K562 (cell line): Measurements from ENCODE around the gene KIF3A. TPM values are rescaled to one million over a fixed set of nuclear protein-coding genes. Genes with fewer than 3 reads are reported as not detected.

Experiments used
- ATAC-seq: fragments of 200-7000 bp; cut with Tn5 transposase; 3 replicates; pipeline ENCODE4 v1.9.1; 2020; ENCODE audit warnings: moderate library complexity
- BruUV-seq: library from RNA; stranded (reverse); fragments of 400-500 nt; replicated peaks from 2 replicates; lab custom pipeline; 2021; lab: Mats Ljungman, UMichigan
- CTCF ChIA-PET: fragments of 300-600 bp; formaldehyde crosslinking; extraction: SDS; loops from one replicate; lab custom pipeline; 2021; ENCODE audit warnings: low intra/inter-chr PET ratio; lab: Yijun Ruan, JAX
- POLR2A ChIA-PET: fragments of 300-600, 350-650 bp; sonication (Branson Sonifier 250); formaldehyde crosslinking; extraction: SDS; loops from one replicate; lab custom pipeline; 2021; ENCODE audit warnings: antibody characterized with exemption, inconsistent platforms; lab: Yijun Ruan, JAX
- DNase-seq, 4 experiments: peaks; one replicate each; pipeline versions ENCODE4 v3.0.0 to v3.0.0-alpha.2; 2011 to 2018; ENCODE audit warnings: low spot score in 3 of 4, mixed read lengths in 3 of 4; ENCODE audit errors: extremely low read depth in 1 of 4
- FAIRE-seq: peaks from 2 replicates; lab custom pipeline; 2011; peaks lifted over from hg19 to GRCh38; lab: Jason Lieb, UNC
- H2AFZ ChIP-seq: 2 replicates; pipeline ENCODE4 v1.6.0; 2011; ENCODE audit warnings: low read depth, low read length, control low read depth, inconsistent platforms
- H3K27ac ChIP-seq: fragments of 200-600 bp; 3 replicates; pipeline ENCODE4 v1.8.0; 2011; ENCODE audit warnings: low read depth, mild to moderate bottlenecking, control low read depth, inconsistent platforms, low read length, moderate library complexity, mixed read lengths; ENCODE audit errors: extremely low read depth
- H3K27me3 ChIP-seq, 2 experiments: fragments of 300-600 bp in 1 of 2; 2 replicates in 1 of 2; 3 replicates in 1 of 2; pipeline versions ENCODE4 v1.6.0 to v1.8.0; 2011; ENCODE audit warnings: inconsistent platforms in 2 of 2, low read length in 2 of 2, mild to moderate bottlenecking in 1 of 2, mixed read lengths in 1 of 2, moderate library complexity in 1 of 2; ENCODE audit not compliant: control insufficient read depth in 2 of 2, insufficient read depth in 2 of 2
- H3K36me3 ChIP-seq: fragments of 300-600 bp; 3 replicates; pipeline ENCODE4 v1.8.0; 2011; ENCODE audit warnings: mild to moderate bottlenecking, low read length, inconsistent platforms; ENCODE audit not compliant: control insufficient read depth, insufficient read depth
- H3K4me1 ChIP-seq, 2 experiments: fragments of 200-600 bp in 1 of 2; replicated peaks in 1 of 2; 2 replicates in 1 of 2; 3 replicates in 1 of 2; pipeline versions ENCODE4 v1.5.1 to v1.8.0; 2011; ENCODE audit warnings: inconsistent platforms in 2 of 2, low read length in 2 of 2, mild to moderate bottlenecking in 1 of 2, mixed read lengths in 1 of 2, moderate library complexity in 1 of 2; ENCODE audit not compliant: control insufficient read depth in 2 of 2, insufficient read depth in 2 of 2
- H3K4me2 ChIP-seq: 2 replicates; pipeline ENCODE4 v1.6.1; 2011; ENCODE audit warnings: low read length, control low read depth, inconsistent platforms, mixed read lengths; ENCODE audit not compliant: insufficient read depth
- H3K4me3 ChIP-seq: fragments of 200-600 bp; sonication (generic), shearing (Covaris generic); 2 replicates; pipeline ENCODE4 v1.5.1; 2016; ENCODE audit warnings: control low read depth, inconsistent platforms
- H3K79me2 ChIP-seq: fragments of 200-600 bp; 3 replicates; pipeline ENCODE4 v1.8.0; 2011; ENCODE audit warnings: low read length, inconsistent platforms; ENCODE audit not compliant: control insufficient read depth, insufficient read depth
- H3K9ac ChIP-seq, 2 experiments: 2 replicates each; pipeline versions ENCODE4 v1.6.0 to v1.6.1; 2011; ENCODE audit warnings: low read depth in 2 of 2, low read length in 2 of 2, control low read depth in 1 of 2, inconsistent platforms in 1 of 2, mild to moderate bottlenecking in 1 of 2, mixed read lengths in 1 of 2; ENCODE audit not compliant: insufficient read depth in 1 of 2
- H3K9me1 ChIP-seq: one replicate; pipeline ENCODE4 v1.6.0; 2011; ENCODE audit warnings: inconsistent platforms, mild to moderate bottlenecking, low read length, moderate library complexity; ENCODE audit not compliant: control insufficient read depth, insufficient read depth
- H3K9me3 ChIP-seq: replicated peaks from 2 replicates; pipeline ENCODE4 v1.5.1; 2011; ENCODE audit warnings: low read depth, low read length, inconsistent platforms; ENCODE audit not compliant: control insufficient read depth, insufficient read depth
- H4K20me1 ChIP-seq: replicated peaks from 2 replicates; pipeline ENCODE4 v1.6.1; 2011; ENCODE audit warnings: low read length, inconsistent platforms, mixed read lengths; ENCODE audit not compliant: control insufficient read depth, insufficient read depth
- BDP1 ChIP-seq: IDR thresholded peaks from 3 replicates; pipeline ENCODE4 v1.6.1; 2011; ENCODE audit not compliant: insufficient read length, insufficient read depth
- ETV5 ChIP-seq: sonication (generic); formaldehyde crosslinking; IDR thresholded peaks from 2 replicates; pipeline ENCODE4 v1.4.0; 2020; ENCODE audit warnings: low read depth, mild to moderate bottlenecking, missing genetic modification reagents
- ID3 ChIP-seq, 2 experiments: fragments of 250-450 bp in 1 of 2; fragments of 450-650 bp in 1 of 2; sonication (Bioruptor Pico) in 1 of 2; IDR thresholded peaks; 2 replicates each; pipeline versions ENCODE4 v1.6.1 to v1.8.0; 2016 to 2021; ENCODE audit warnings: mild to moderate bottlenecking in 2 of 2, moderate library complexity in 2 of 2, missing compliant biosample characterization in 1 of 2, missing genetic modification characterization in 1 of 2
- MTA3 ChIP-seq: fragments of 450-650 bp; formaldehyde crosslinking; IDR thresholded peaks from 2 replicates; pipeline ENCODE4 v1.6.1; 2017; ENCODE audit warnings: mild to moderate bottlenecking, borderline replicate concordance
- RNF219 ChIP-seq: fragments of 250-450 bp; sonication (Bioruptor Pico); IDR thresholded peaks from 2 replicates; pipeline ENCODE4 v1.5.0; 2022; ENCODE audit warnings: mild to moderate bottlenecking
- SMAD4 ChIP-seq: fragments of 250-450 bp; sonication (Bioruptor Pico); conservative IDR thresholded peaks from 2 replicates; pipeline ENCODE4 v1.8.0; 2021; ENCODE audit warnings: inconsistent platforms, mild to moderate bottlenecking, moderate library complexity
- SNRNP70 ChIP-seq: fragments of 200-400 bp; formaldehyde crosslinking; optimal IDR thresholded peaks from 2 replicates; pipeline ENCODE3; 2017; ENCODE audit warnings: low read depth, low read length
- VEZF1 ChIP-seq: fragments of 200-800 bp; sonication (Bioruptor generic); IDR thresholded peaks from 2 replicates; pipeline ENCODE4 v1.6.1; 2017; ENCODE audit warnings: missing genetic modification characterization, missing compliant biosample characterization
- ZEB2 ChIP-seq: fragments of 450-650 bp; IDR thresholded peaks from 2 replicates; pipeline ENCODE4 v1.6.1; 2016
- ZFP1 ChIP-seq: fragments of 450-650 bp; formaldehyde crosslinking; IDR thresholded peaks from 2 replicates; pipeline ENCODE4 v1.4.0; 2020; ENCODE audit warnings: mild to moderate bottlenecking, mixed read lengths
- ZNF395 ChIP-seq: fragments of 200-800 bp; sonication (Bioruptor generic); IDR thresholded peaks from 2 replicates; pipeline ENCODE4 v1.6.1; 2017; ENCODE audit warnings: missing genetic modification characterization, missing compliant biosample characterization
- ZNF408 ChIP-seq: fragments of 250-450 bp; sonication (Bioruptor Pico); IDR thresholded peaks from 2 replicates; pipeline ENCODE4 v1.4.0; 2020; ENCODE audit warnings: low read depth, mild to moderate bottlenecking, moderate library complexity
- ZNF699 ChIP-seq: fragments of 250-450 bp; sonication (Bioruptor Pico); IDR thresholded peaks from 2 replicates; pipeline ENCODE4 v1.8.0; 2021; ENCODE audit warnings: mild to moderate bottlenecking, moderate library complexity; ENCODE audit not compliant: insufficient replicate concordance
- WGBS: fragments of 100-300 bp; shearing (Covaris generic); methylation state at CpG from one replicate; pipeline ENCODE4 v1.1.6; 2016; ENCODE audit warnings: low coverage, mixed read lengths; ENCODE audit not compliant: insufficient coverage; ENCODE audit errors: missing lambda C conversion rate; 5-methylcytosine and 5-hydroxymethylcytosine counted together
- in situ Hi-C: fragments of 300-500 bp; cut with MboI; formaldehyde crosslinking; loops from 4 replicates; pipeline ENCODE4 v1.15.0; 2018; ENCODE audit warnings: inconsistent platforms, mixed read lengths
- intact Hi-C: fragments of 100-400 bp; cut with micrococcal nuclease; formaldehyde crosslinking; loops from 2 replicates; pipeline ENCODE4 v1.14.2; 2022
- polyA plus RNA-seq, 8 experiments: library from polyadenylated mRNA; depleted of rRNA in 4 of 8; stranded (reverse) in 5 of 8; unstranded in 3 of 8; fragments of >200 nt; fragmentation: Nextera tagmentation in 2 of 8; fragmentation: Illumina TruSeq in 1 of 8; extraction: Ambion mirVana in 2 of 8; extraction: Trizol in 1 of 8; gene quantifications; 2 replicates each; pipeline versions ENCODE4 v1.2.1 to v1.2.3, GENCODE V29; 2011 to 2014; ENCODE audit warnings: inconsistent platforms in 1 of 8, missing spikeins in 1 of 8
- total RNA-seq, 7 experiments: library from RNA; depleted of rRNA in 6 of 7; stranded (reverse); fragments of >200 nt in 6 of 7; fragmentation: Illumina TruSeq in 2 of 7; extraction: Trizol in 2 of 7; gene quantifications; 2 replicates each; pipeline versions ENCODE4 v1.2.1 to v1.2.3, GENCODE V29; 2011 to 2021; ENCODE audit warnings: low replicate concordance in 1 of 7
- TF ChIP-seq, protein P1 (sequence below): fragments of 250-450 bp; sonication (Bioruptor Pico); IDR thresholded peaks from 2 replicates; pipeline ENCODE4 v1.8.0; 2022; ENCODE audit warnings: moderate library complexity, mild to moderate bottlenecking, inconsistent platforms

The KIF3A gene
- total and polyA plus RNA-seq, 9 of the 15 experiments (the other 6 are each of a cell fraction or from before 2014, with no cell fraction given), result 1.5 to 7.8 (median 6.0) TPM

DNA sequence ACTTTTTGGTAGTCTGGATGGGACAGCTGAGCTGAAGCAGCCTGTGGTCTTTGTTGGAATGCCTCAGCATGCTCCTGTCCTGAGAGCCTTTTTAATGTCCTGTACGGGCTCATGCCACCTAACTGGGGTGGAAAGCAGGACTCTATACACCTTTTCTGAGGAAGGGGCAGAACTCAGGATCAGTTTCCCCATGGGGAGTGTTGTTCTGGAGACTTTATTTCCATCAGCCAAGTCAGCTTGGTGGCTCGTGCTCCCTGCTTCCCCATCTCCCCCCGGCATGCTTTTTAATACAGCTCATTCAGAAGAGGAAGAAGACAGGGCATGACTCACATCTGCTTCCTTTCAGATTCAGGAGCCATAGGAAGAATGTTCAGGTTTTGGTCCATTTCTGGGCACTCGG is 44.8 kb upstream of the KIF3A start:
- CTCF ChIA-PET, result no interaction called here
- H2AFZ ChIP-seq, result peak overlapping the region; percentile 89
- H3K4me3 ChIP-seq, result no peak overlapping the region
- no peaks in the 10 kb centered on the region for H3K27me3 ChIP-seq
- H3K27ac ChIP-seq, result peak overlapping the region; percentile 26; the same call in 2 of the 3 replicates
- H3K79me2 ChIP-seq, result peaks cover 14% of the 10 kb centered on the region
- peak overlapping the region; percentile 32 to 57; a peak in 3 of 4 replicates for H3K9ac ChIP-seq
- no peaks in the 10 kb centered on the region for H3K9me3 ChIP-seq
- H3K9me1 ChIP-seq, result no peaks in the 10 kb centered on the region
- H3K36me3 ChIP-seq, result no peaks in the 10 kb centered on the region
- POLR2A ChIA-PET, result interaction anchor here (0.7 to 1.6 kb wide), 8 partner anchors 9 to 555 kb away, joined by 3 to 6 read pairs (median 4); partner anchors contain the start of gene KIF3A
- DNase-seq (peak in 1 of 4 experiments; percentile 38), FAIRE-seq (peak; percentile 72), ATAC-seq (no peak)
- intact Hi-C loops (no loop called here), in situ Hi-C loops (loop anchor here (10.0 kb wide), 1 partner anchor 1833 kb away; no protein-coding TSS in a partner anchor)
- BruUV-seq, result no TSS peak
- peaks cover 12 to 39% of the 10 kb centered on the region in 2 experiments for H3K4me1 ChIP-seq
- no peaks in the 10 kb centered on the region for H4K20me1 ChIP-seq
- 17% methylated on average over 4 of the region's 4 CpGs for WGBS
- peak overlapping the region; percentile 63 for H3K4me2 ChIP-seq
- TF ChIP-seq ID3 (CRISPR knock-in tag; IDR thresholded peaks at IDR 0.05) (no peak), ID3 (tag; IDR thresholded peaks at IDR 0.05) (no peak), RNF219 (no peak), BDP1 (no peak), ETV5 (CRISPR knock-in tag) (no peak), ZEB2 (no peak), ZNF408 (CRISPR knock-in tag) (no peak), SNRNP70 (no peak), SMAD4 (0 out of 2 replicates have a peak, but pooled peaks have one; percentile 38), ZFP1 (CRISPR knock-in tag) (no peak), ZNF395 (CRISPR knock-in tag) (0 out of 2 replicates have a peak, but pooled peaks have one; percentile 23), MTA3 (0 out of 2 replicates have a peak, but pooled peaks have one; percentile 31), VEZF1 (CRISPR knock-in tag) (peak; percentile 35), ZNF699 (no peak)
- TF ChIP-seq, protein P1, sequence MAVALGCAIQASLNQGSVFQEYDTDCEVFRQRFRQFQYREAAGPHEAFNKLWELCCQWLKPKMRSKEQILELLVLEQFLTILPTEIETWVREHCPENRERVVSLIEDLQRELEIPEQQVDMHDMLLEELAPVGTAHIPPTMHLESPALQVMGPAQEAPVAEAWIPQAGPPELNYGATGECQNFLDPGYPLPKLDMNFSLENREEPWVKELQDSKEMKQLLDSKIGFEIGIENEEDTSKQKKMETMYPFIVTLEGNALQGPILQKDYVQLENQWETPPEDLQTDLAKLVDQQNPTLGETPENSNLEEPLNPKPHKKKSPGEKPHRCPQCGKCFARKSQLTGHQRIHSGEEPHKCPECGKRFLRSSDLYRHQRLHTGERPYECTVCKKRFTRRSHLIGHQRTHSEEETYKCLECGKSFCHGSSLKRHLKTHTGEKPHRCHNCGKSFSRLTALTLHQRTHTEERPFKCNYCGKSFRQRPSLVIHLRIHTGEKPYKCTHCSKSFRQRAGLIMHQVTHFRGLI (CRISPR knock-in tag), result no peak
